ENCODE data around the gene IMMP2L. TPM values are rescaled to one million over a fixed set of nuclear protein-coding genes. Genes with fewer than 3 reads are reported as not detected.

Gene IMMP2L
- total and polyA plus RNA-seq, 4 experiments from 2014 or later = 23.5 to 32.2 (median 29.5) TPM

GRCh38 chr7:110754649-110755048 lies 807.6 kb downstream of the IMMP2L start:
- no peaks in the 10 kb centered on the region for H3K4me1 Mint-ChIP-seq
- no peaks in the 10 kb centered on the region for H3K27me3 ChIP-seq (ENCODE audit: insufficient read depth, low read length)
- peaks cover 0 to 2% (median 0%) of the 10 kb centered on the region in 8 donors for H3K9me3 Mint-ChIP-seq
- H3K36me3 Mint-ChIP-seq = peaks cover 0 to 4% of the 10 kb centered on the region in 2 donors
- no peaks in the 10 kb centered on the region for H3K4me1 ChIP-seq (ENCODE audit: insufficient read depth, low read length)
- no peaks in the 10 kb centered on the region for H3K9me3 ChIP-seq (ENCODE audit: control insufficient read depth in 1 of 2, low read length in 2 of 2)
- no peaks in the 10 kb centered on the region for H3K36me3 ChIP-seq (ENCODE audit: insufficient read depth, low read length)
- DNase-seq = no peak
- no peak overlapping the region for H3K4me3 Mint-ChIP-seq
- intact Hi-C loops (cut with micrococcal nuclease) = no loop called here
- no peak overlapping the region for H3K4me3 ChIP-seq (ENCODE audit: low read length in 2 of 2)
- CTCF ChIA-PET (ENCODE audit: partially characterized antibody) = interaction anchor here (1.0 kb wide), 1 partner anchor 26 kb away, joined by 3 read pairs; no protein-coding TSS in a partner anchor
- no peaks in the 10 kb centered on the region for H3K27me3 Mint-ChIP-seq
- H3K27ac ChIP-seq (ENCODE audit: low read depth, low read length) = no peak overlapping the region
- H3K27ac Mint-ChIP-seq = no peak overlapping the region
- POLR2A ChIA-PET (ENCODE audit: partially characterized antibody) = no interaction called here

GRCh38 chr7:110750931-110751605 lies 811.2 kb downstream of the IMMP2L start:
- ChIA-PET POLR2A (ENCODE audit: partially characterized antibody) (no interaction called here), CTCF (ENCODE audit: partially characterized antibody) (no interaction called here)
- no peaks in the 10 kb centered on the region for H3K27me3 ChIP-seq (ENCODE audit: insufficient read depth, low read length)
- no peak for DNase-seq
- no peak overlapping the region for H3K27ac Mint-ChIP-seq
- no peaks in the 10 kb centered on the region for H3K4me1 Mint-ChIP-seq
- H3K27ac ChIP-seq (ENCODE audit: low read depth, low read length) = no peak overlapping the region
- H3K27me3 Mint-ChIP-seq = no peaks in the 10 kb centered on the region
- H3K4me1 ChIP-seq (ENCODE audit: insufficient read depth, low read length) = no peaks in the 10 kb centered on the region
- peaks cover 0 to 6% of the 10 kb centered on the region in 2 donors for H3K36me3 Mint-ChIP-seq
- no peaks in the 10 kb centered on the region for H3K9me3 ChIP-seq (ENCODE audit: control insufficient read depth in 1 of 2, low read length in 2 of 2)
- no peak overlapping the region for H3K4me3 Mint-ChIP-seq
- intact Hi-C loops (cut with micrococcal nuclease) = no loop called here
- no peaks in the 10 kb centered on the region for H3K36me3 ChIP-seq (ENCODE audit: insufficient read depth, low read length)
- peaks cover 4 to 29% (median 18%) of the 10 kb centered on the region in 8 donors for H3K9me3 Mint-ChIP-seq
- no peak overlapping the region for H3K4me3 ChIP-seq (ENCODE audit: low read length in 2 of 2)

GRCh38 chr7:110733221-110733620 lies 829.1 kb downstream of the IMMP2L start:
- Histone ChIP-seq H3K27me3 (ENCODE audit: insufficient read depth, low read length) (no peaks in the 10 kb centered on the region), H3K4me3 (ENCODE audit: low read length in 2 of 2) (no peak overlapping the region), H3K27ac (ENCODE audit: low read depth, low read length) (no peak overlapping the region), H3K4me1 (ENCODE audit: insufficient read depth, low read length) (no peaks in the 10 kb centered on the region), H3K36me3 (ENCODE audit: insufficient read depth, low read length) (no peaks in the 10 kb centered on the region), H3K9me3 (ENCODE audit: control insufficient read depth in 1 of 2, low read length in 2 of 2) (no peaks in the 10 kb centered on the region)
- Mint-ChIP-seq H3K36me3 (peaks cover 3 to 19% of the 10 kb centered on the region in 2 donors), H3K27ac (no peak overlapping the region), H3K27me3 (no peaks in the 10 kb centered on the region), H3K4me1 (peaks cover 0 to 2% (median 0%) of the 10 kb centered on the region in 4 donors), H3K9me3 (peaks cover 2 to 12% (median 8%) of the 10 kb centered on the region in 8 donors), H3K4me3 (no peak overlapping the region)
- POLR2A ChIA-PET (ENCODE audit: partially characterized antibody) = no interaction called here
- CTCF ChIA-PET (ENCODE audit: partially characterized antibody) = no interaction called here
- intact Hi-C loops (cut with micrococcal nuclease) = no loop called here
- no peak for DNase-seq

- CTCF ChIA-PET (ENCODE audit: partially characterized antibody) = no interaction called here
- DNase-seq = no peak
- no peaks in the 10 kb centered on the region for H3K27me3 ChIP-seq (ENCODE audit: insufficient read depth, low read length)
- Mint-ChIP-seq H3K9me3 (peaks cover 0 to 3% (median 0%) of the 10 kb centered on the region in 8 donors), H3K36me3 (peaks cover 0 to 7% of the 10 kb centered on the region in 2 donors), H3K27me3 (no peaks in the 10 kb centered on the region), H3K4me3 (no peak overlapping the region), H3K4me1 (no peaks in the 10 kb centered on the region), H3K27ac (no peak overlapping the region)
- POLR2A ChIA-PET (ENCODE audit: partially characterized antibody) = no interaction called here
- no peaks in the 10 kb centered on the region for H3K9me3 ChIP-seq (ENCODE audit: control insufficient read depth in 1 of 2, low read length in 2 of 2)
- H3K36me3 ChIP-seq (ENCODE audit: insufficient read depth, low read length) = no peaks in the 10 kb centered on the region
- intact Hi-C loops (cut with micrococcal nuclease) = no loop called here
- no peak overlapping the region for H3K4me3 ChIP-seq (ENCODE audit: low read length in 2 of 2)
- H3K4me1 ChIP-seq (ENCODE audit: insufficient read depth, low read length) = no peaks in the 10 kb centered on the region
- H3K27ac ChIP-seq (ENCODE audit: low read depth, low read length) = no peak overlapping the region
These were observed 837.5 kb downstream of the IMMP2L start for GRCh38 chr7:110724811-110725210.

- DNase-seq = no peak
- peaks cover 0 to 16% of the 10 kb centered on the region in 2 donors for H3K36me3 Mint-ChIP-seq
- peaks cover 0 to 15% (median 4%) of the 10 kb centered on the region in 8 donors for H3K9me3 Mint-ChIP-seq
- H3K27me3 Mint-ChIP-seq = no peaks in the 10 kb centered on the region
- POLR2A ChIA-PET (ENCODE audit: partially characterized antibody) = no interaction called here
- H3K27me3 ChIP-seq (ENCODE audit: insufficient read depth, low read length) = no peaks in the 10 kb centered on the region
- no peaks in the 10 kb centered on the region for H3K36me3 ChIP-seq (ENCODE audit: insufficient read depth, low read length)
- H3K4me3 Mint-ChIP-seq = no peak overlapping the region
- H3K4me1 ChIP-seq (ENCODE audit: insufficient read depth, low read length) = no peaks in the 10 kb centered on the region
- H3K27ac Mint-ChIP-seq = no peak overlapping the region
- CTCF ChIA-PET (ENCODE audit: partially characterized antibody) = no interaction called here
- intact Hi-C loops (cut with micrococcal nuclease) = no loop called here
- no peaks in the 10 kb centered on the region for H3K9me3 ChIP-seq (ENCODE audit: control insufficient read depth in 1 of 2, low read length in 2 of 2)
- no peak overlapping the region for H3K4me3 ChIP-seq (ENCODE audit: low read length in 2 of 2)
- H3K4me1 Mint-ChIP-seq = no peaks in the 10 kb centered on the region
- H3K27ac ChIP-seq (ENCODE audit: low read depth, low read length) = no peak overlapping the region
These were observed 840.9 kb downstream of the IMMP2L start for GRCh38 chr7:110721395-110721794.

- intact Hi-C loops (cut with micrococcal nuclease) = no loop called here
- Histone ChIP-seq H3K36me3 (ENCODE audit: insufficient read depth, low read length) (no peaks in the 10 kb centered on the region), H3K27ac (ENCODE audit: low read depth, low read length) (no peak overlapping the region), H3K27me3 (ENCODE audit: insufficient read depth, low read length) (no peaks in the 10 kb centered on the region), H3K4me3 (ENCODE audit: low read length in 2 of 2) (no peak overlapping the region), H3K4me1 (ENCODE audit: insufficient read depth, low read length) (no peaks in the 10 kb centered on the region), H3K9me3 (ENCODE audit: control insufficient read depth in 1 of 2, low read length in 2 of 2) (no peaks in the 10 kb centered on the region)
- H3K4me1 Mint-ChIP-seq = no peaks in the 10 kb centered on the region
- no peaks in the 10 kb centered on the region for H3K27me3 Mint-ChIP-seq
- POLR2A ChIA-PET (ENCODE audit: partially characterized antibody) = no interaction called here
- CTCF ChIA-PET (ENCODE audit: partially characterized antibody) = no interaction called here
- peaks cover 0 to 19% (median 8%) of the 10 kb centered on the region in 8 donors for H3K9me3 Mint-ChIP-seq
- DNase-seq = no peak
- peaks cover 0 to 16% of the 10 kb centered on the region in 2 donors for H3K36me3 Mint-ChIP-seq
- H3K4me3 Mint-ChIP-seq = no peak overlapping the region
- no peak overlapping the region for H3K27ac Mint-ChIP-seq
These were observed 841.7 kb downstream of the IMMP2L start for GRCh38 chr7:110720626-110721025.

GRCh38 chr7:110719741-110720140 lies 842.6 kb downstream of the IMMP2L start:
- no peaks in the 10 kb centered on the region for H3K4me1 Mint-ChIP-seq
- intact Hi-C loops (cut with micrococcal nuclease) = no loop called here
- no peaks in the 10 kb centered on the region for H3K27me3 Mint-ChIP-seq
- no peak overlapping the region for H3K4me3 ChIP-seq (ENCODE audit: low read length in 2 of 2)
- CTCF ChIA-PET (ENCODE audit: partially characterized antibody) = no interaction called here
- DNase-seq = no peak
- no peaks in the 10 kb centered on the region for H3K27me3 ChIP-seq (ENCODE audit: insufficient read depth, low read length)
- POLR2A ChIA-PET (ENCODE audit: partially characterized antibody) = no interaction called here
- no peaks in the 10 kb centered on the region for H3K9me3 ChIP-seq (ENCODE audit: control insufficient read depth in 1 of 2, low read length in 2 of 2)
- H3K27ac ChIP-seq (ENCODE audit: low read depth, low read length) = no peak overlapping the region
- peaks cover 0 to 20% of the 10 kb centered on the region in 2 donors for H3K36me3 Mint-ChIP-seq
- peaks cover 0 to 26% (median 11%) of the 10 kb centered on the region in 8 donors for H3K9me3 Mint-ChIP-seq
- no peaks in the 10 kb centered on the region for H3K36me3 ChIP-seq (ENCODE audit: insufficient read depth, low read length)
- H3K4me1 ChIP-seq (ENCODE audit: insufficient read depth, low read length) = no peaks in the 10 kb centered on the region
- H3K4me3 Mint-ChIP-seq = no peak overlapping the region
- no peak overlapping the region for H3K27ac Mint-ChIP-seq
